Astrocyte (in vitro differentiated cells and primary cell): ENCODE measurements around the gene ARHGAP21.

Source experiments
- CTCF ChIP-seq: IDR thresholded peaks from 2 replicates; pipeline ENCODE4 v1.5.1; 2011; ENCODE audit warnings: low read depth, mild to moderate bottlenecking, inconsistent platforms, low read length, moderate library complexity; ENCODE audit not compliant: insufficient read depth
- EZH2 ChIP-seq: IDR thresholded peaks from 2 replicates; pipeline ENCODE4 v1.6.1; 2012; ENCODE audit warnings: mild to moderate bottlenecking, low read length, inconsistent platforms; ENCODE audit not compliant: insufficient read depth

- no peak for TF ChIP-seq CTCF
- no peak for TF ChIP-seq EZH2
Measured at GRCh38 chr10:24556126-24556749, 167.4 kb downstream of the ARHGAP21 start.
